ENCODE measurements around the gene RGS19. TPM values are rescaled to one million over a fixed set of nuclear protein-coding genes. Genes with fewer than 3 reads are reported as not detected.
A peak's percentile ranks its signal among the peaks of the same experiment; 100 is the strongest.

RGS19 gene
- total and polyA plus RNA-seq, 11 donors, result 3.2 to 25.6 (median 5.3) TPM

DNA sequence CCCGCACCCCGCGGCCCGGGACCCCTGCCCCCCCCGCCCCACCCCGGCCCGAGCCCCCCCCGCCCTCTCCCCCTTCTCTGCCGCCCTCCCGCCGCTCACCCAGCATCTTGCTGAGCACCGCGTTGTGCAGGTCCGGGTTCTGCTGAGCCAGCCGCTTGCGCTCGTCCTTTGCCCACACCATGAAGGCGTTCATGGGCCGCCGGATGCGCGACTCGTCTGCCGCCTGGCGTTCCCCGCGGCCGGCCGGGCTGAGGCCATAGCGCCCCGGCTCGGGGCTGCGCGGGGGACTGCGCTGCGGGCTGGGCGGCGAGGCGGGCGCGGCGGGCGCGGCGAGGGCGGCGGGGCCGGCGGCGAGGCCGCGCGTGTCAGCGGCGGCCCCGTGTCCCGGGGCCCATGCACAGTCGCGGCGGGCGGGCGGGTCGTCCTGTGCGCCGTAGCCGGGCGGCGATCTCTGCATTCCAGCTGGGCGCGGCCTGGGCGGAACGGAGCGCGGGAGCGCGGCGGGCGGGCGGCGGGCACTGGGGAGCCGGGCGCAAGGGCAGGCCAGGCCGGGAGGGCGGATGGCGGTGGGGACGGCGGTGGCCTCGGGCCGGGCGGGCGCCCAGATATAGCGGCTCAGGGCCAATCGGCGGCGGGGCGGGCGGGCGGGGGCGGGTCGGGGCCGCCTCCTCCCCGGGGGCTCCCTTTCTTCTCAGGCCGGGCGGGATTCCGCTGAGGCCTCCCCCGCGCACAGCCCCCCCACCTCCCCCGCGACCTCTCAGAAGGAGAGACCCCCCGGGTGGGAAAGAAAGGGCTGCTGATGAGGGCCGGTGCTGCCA is 30.0 kb downstream of the RGS19 start, which contains the start of gene SOX18:
Gene SOX18 (minus strand): TSS at position 580 of the 818 bp plus-strand sequence. CDS start 123 bp downstream, at position 457.
- peak in 3 of 4 donors; percentile 8 to 14 (median 10) for ATAC-seq
- DNase-seq, result peak in 4 of 5 donors; percentile 60 to 76 (median 68)
- Histone ChIP-seq H3K36me3 (peaks cover 0 to 23% (median 8%) of the 10 kb centered on the region in 9 donors), H3K27ac (peak within 1 kb of the TSS; percentile 78 to 96 (median 91)), H3K27me3 (peaks cover 0 to 59% (median 14%) of the 10 kb centered on the region in 9 donors), H3K4me3 (peak within 1 kb of the TSS; percentile 39 to 91 (median 63)), H3K9me3 (no peaks in the 10 kb centered on the region), H3K4me1 (peaks cover 0 to 42% (median 19%) of the 10 kb centered on the region in 12 donors)
- 0 to 1% (median 0%) methylated on average over 6 to 107 of the region's 111 CpGs for WGBS, 4 donors
- TF ChIP-seq POLR2A (IDR thresholded peaks at IDR 0.05), result peak in 1 of 2 donors; percentile 47
- TF ChIP-seq, protein P1, sequence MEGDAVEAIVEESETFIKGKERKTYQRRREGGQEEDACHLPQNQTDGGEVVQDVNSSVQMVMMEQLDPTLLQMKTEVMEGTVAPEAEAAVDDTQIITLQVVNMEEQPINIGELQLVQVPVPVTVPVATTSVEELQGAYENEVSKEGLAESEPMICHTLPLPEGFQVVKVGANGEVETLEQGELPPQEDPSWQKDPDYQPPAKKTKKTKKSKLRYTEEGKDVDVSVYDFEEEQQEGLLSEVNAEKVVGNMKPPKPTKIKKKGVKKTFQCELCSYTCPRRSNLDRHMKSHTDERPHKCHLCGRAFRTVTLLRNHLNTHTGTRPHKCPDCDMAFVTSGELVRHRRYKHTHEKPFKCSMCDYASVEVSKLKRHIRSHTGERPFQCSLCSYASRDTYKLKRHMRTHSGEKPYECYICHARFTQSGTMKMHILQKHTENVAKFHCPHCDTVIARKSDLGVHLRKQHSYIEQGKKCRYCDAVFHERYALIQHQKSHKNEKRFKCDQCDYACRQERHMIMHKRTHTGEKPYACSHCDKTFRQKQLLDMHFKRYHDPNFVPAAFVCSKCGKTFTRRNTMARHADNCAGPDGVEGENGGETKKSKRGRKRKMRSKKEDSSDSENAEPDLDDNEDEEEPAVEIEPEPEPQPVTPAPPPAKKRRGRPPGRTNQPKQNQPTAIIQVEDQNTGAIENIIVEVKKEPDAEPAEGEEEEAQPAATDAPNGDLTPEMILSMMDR (IDR thresholded peaks at IDR 0.05), result no peak
- intact Hi-C loops (cut with DNase I), result no loop called here

DNA sequence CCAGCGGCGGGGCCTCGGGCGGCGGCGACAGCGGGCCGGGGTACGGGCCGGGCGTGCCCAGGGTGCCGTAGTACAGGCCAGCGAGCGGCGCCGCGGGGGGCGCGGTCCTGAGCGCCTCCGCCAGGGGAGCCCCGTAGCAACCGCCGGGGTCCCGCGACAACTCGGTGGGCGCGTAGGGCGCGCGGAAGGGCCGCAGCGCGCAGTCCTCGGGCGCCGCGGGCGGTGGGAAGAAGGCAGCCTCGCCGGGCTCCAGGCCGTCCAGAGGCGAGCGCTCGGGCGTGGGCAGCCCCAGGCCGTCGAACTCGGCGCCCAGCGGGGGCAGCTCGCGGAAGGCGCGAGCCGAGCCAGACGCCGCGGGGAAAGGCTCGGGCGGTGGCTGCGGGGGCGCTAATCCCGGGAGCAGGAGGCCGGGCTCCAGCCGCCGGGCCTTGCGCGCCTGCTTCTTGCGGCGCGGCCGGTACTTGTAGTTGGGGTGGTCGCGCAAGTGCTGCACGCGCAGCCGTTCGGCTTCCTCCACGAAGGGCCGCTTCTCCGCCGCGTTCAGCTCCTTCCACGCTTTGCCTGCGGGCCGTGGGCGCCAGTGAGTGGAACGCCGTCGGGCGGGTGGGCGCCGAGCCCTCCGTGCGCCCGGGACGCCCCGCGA is 30.8 kb downstream of the RGS19 start:
- intact Hi-C loops (cut with DNase I), result no loop called here
- H3K4me1 ChIP-seq, result peaks cover 0 to 42% (median 16%) of the 10 kb centered on the region in 12 donors
- 0 to 4% (median 3%) methylated on average over 28 to 101 of the region's 101 CpGs for WGBS, 4 donors
- H3K4me3 ChIP-seq, result peak overlapping the region; percentile 39 to 91 (median 63)
- TF ChIP-seq, protein P1 (IDR thresholded peaks at IDR 0.05), result no peak
- no peak for TF ChIP-seq POLR2A (IDR thresholded peaks at IDR 0.05)
- no peaks in the 10 kb centered on the region for H3K9me3 ChIP-seq
- DNase-seq (no peak), ATAC-seq (no peak)
- peaks cover 0 to 23% (median 8%) of the 10 kb centered on the region in 9 donors for H3K36me3 ChIP-seq
- H3K27me3 ChIP-seq, result peaks cover 0 to 59% (median 16%) of the 10 kb centered on the region in 9 donors
- H3K27ac ChIP-seq, result peak overlapping the region; percentile 57 to 90 (median 82)

DNA sequence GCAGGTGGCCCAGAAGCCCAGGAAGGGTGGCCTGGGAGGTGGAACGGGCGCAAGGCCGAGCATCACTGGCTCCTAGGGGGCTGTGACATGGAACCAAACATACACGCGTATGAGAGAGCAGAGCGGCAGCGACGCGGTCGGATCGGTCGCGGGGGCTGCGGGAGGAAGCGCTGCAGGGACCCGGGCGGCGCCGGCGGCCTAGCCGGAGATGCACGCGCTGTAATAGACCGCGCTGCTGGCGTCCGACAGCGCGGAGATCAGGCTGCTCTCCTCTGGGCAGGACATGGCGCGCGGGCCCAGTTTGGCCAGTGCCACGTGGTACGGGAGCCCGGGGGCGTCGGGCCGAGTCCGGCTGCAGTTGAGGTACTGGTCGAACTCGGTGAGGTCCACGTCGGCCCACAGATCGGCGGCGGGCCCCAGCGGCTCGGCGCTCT is 31.3 kb downstream of the RGS19 start:
- 10 to 30% (median 11%) methylated on average over 20 to 49 of the region's 49 CpGs for WGBS, 4 donors
- intact Hi-C loops (cut with DNase I), result no loop called here
- H3K27ac ChIP-seq, result peak overlapping the region; percentile 57 to 90 (median 82)
- peaks cover 0 to 37% (median 12%) of the 10 kb centered on the region in 12 donors for H3K4me1 ChIP-seq
- peak overlapping the region; percentile 39 to 91 (median 63) for H3K4me3 ChIP-seq
- H3K36me3 ChIP-seq, result peaks cover 0 to 23% (median 8%) of the 10 kb centered on the region in 9 donors
- peaks cover 0 to 58% (median 20%) of the 10 kb centered on the region in 9 donors for H3K27me3 ChIP-seq
- TF ChIP-seq, protein P1 (IDR thresholded peaks at IDR 0.05), result no peak
- TF ChIP-seq POLR2A (IDR thresholded peaks at IDR 0.05), result no peak
- DNase-seq, result no peak
- no peaks in the 10 kb centered on the region for H3K9me3 ChIP-seq
- no peak for ATAC-seq

DNA sequence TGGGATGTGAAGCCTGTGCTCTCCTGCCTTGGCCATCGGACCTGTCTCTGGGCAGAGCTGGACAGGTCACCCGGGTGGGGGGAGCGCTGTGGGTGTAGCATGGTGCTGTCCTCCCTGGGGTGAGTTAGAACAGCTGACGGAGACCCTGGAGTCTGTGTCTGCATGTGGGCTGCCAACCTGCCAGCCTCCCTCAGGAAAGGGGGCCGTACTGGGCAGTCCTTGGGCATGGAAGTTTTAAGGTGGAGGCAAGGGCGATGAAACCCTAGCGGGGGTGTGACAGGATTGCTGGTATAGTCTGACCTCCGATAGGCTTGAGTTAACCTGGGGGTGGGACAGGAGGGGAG is 32.3 kb downstream of the RGS19 start:
- H3K27me3 ChIP-seq, result peaks cover 0 to 64% (median 25%) of the 10 kb centered on the region in 9 donors
- WGBS, 4 donors, result 58 to 72% (median 65%) methylated on average over 8 of the region's 8 CpGs
- DNase-seq (no peak), ATAC-seq (no peak)
- TF ChIP-seq POLR2A (IDR thresholded peaks at IDR 0.05), result no peak
- TF ChIP-seq, protein P1 (IDR thresholded peaks at IDR 0.05), result no peak
- no peaks in the 10 kb centered on the region for H3K9me3 ChIP-seq
- peaks cover 0 to 23% (median 8%) of the 10 kb centered on the region in 9 donors for H3K36me3 ChIP-seq
- intact Hi-C loops (cut with DNase I), result no loop called here
- peak overlapping the region in 11 of 12 donors; percentile 29 to 90 (median 83) for H3K27ac ChIP-seq
- peaks cover 0 to 32% (median 7%) of the 10 kb centered on the region in 12 donors for H3K4me1 ChIP-seq
- peak overlapping the region; percentile 39 to 91 (median 63) for H3K4me3 ChIP-seq

All from heart left ventricle (tissue), 16 donors.